Neural progenitor cell (in vitro differentiated cells): ENCODE data around the gene IGSF10. TPM values are rescaled to one million over a fixed set of nuclear protein-coding genes. Genes with fewer than 3 reads are reported as not detected.
"Not testable (repeated sequence)": the region's sequence is repeated elsewhere in the genome, so short reads cannot be mapped to it uniquely, and the experiment has no call there.

Experiments used
- DNase-seq: peaks from one replicate; pipeline ENCODE4 v3.0.0-alpha.2; 2016; ENCODE audit warnings: low spot score
- H2AFZ ChIP-seq: fragments of 200-600 bp; sonication (generic); replicated peaks from 2 replicates; pipeline ENCODE4 v1.6.1; 2016; ENCODE audit warnings: antibody characterized with exemption
- H3F3A ChIP-seq: fragments of 200-600 bp; sonication (generic); 2 replicates; pipeline ENCODE4 v1.6.1; 2016; ENCODE audit warnings: antibody characterized with exemption, low read depth
- H3K27ac ChIP-seq: fragments of 200-600 bp; sonication (generic); 2 replicates; pipeline ENCODE4 v1.5.1; 2016; ENCODE audit warnings: mild to moderate bottlenecking
- H3K27me3 ChIP-seq: fragments of 200-600 bp; sonication (generic); 2 replicates; pipeline ENCODE4 v1.6.1; 2016; ENCODE audit warnings: mild to moderate bottlenecking, moderate library complexity
- H3K36me3 ChIP-seq: fragments of 200-600 bp; sonication (generic); 2 replicates; pipeline ENCODE4 v1.5.1; 2016
- H3K4me1 ChIP-seq: fragments of 200-600 bp; sonication (generic); 2 replicates; pipeline ENCODE4 v1.6.1; 2016; ENCODE audit warnings: mixed run types
- H3K4me2 ChIP-seq: fragments of 200-600 bp; sonication (generic); 2 replicates; pipeline ENCODE4 v1.6.1; 2016
- H3K4me3 ChIP-seq: fragments of 200-600 bp; sonication (generic); 2 replicates; pipeline ENCODE4 v1.5.1; 2016
- H3K79me2 ChIP-seq: fragments of 200-600 bp; sonication (generic); 2 replicates; pipeline ENCODE4 v1.6.1; 2016; ENCODE audit warnings: low read depth
- H3K9ac ChIP-seq: fragments of 200-600 bp; sonication (generic); 2 replicates; pipeline ENCODE4 v1.6.1; 2016
- H3K9me3 ChIP-seq: fragments of 200-600 bp; sonication (generic); 2 replicates; pipeline ENCODE4 v1.5.1; 2016; ENCODE audit warnings: low read depth
- H4K20me1 ChIP-seq: fragments of 200-600 bp; sonication (generic); 2 replicates; pipeline ENCODE4 v1.6.1; 2016; ENCODE audit warnings: low read depth
- H3K27ac Mint-ChIP-seq: 3 replicates; pipeline ENCODE4 v1.8.0; 2021; ENCODE audit warnings: mixed read lengths
- H3K27me3 Mint-ChIP-seq: 2 replicates; pipeline ENCODE4 v1.8.0; 2022; ENCODE audit warnings: low read depth, mild to moderate bottlenecking, inconsistent platforms, moderate library complexity, mixed read lengths; ENCODE audit not compliant: insufficient read depth
- H3K36me3 Mint-ChIP-seq: 3 replicates; pipeline ENCODE4 v1.8.0; 2021; ENCODE audit warnings: mixed read lengths
- H3K4me1 Mint-ChIP-seq: 3 replicates; pipeline ENCODE4 v1.8.0; 2021; ENCODE audit warnings: mixed read lengths
- H3K4me3 Mint-ChIP-seq: 3 replicates; pipeline ENCODE4 v1.8.0; 2021; ENCODE audit warnings: mild to moderate bottlenecking, moderate library complexity, mixed read lengths
- H3K9me3 Mint-ChIP-seq: 3 replicates; pipeline ENCODE4 v1.8.0; 2020; ENCODE audit warnings: mixed read lengths
- EZH2 ChIP-seq: fragments of 200-600 bp; sonication (generic); IDR thresholded peaks from 2 replicates; pipeline ENCODE4 v1.6.1; 2017; ENCODE audit warnings: antibody characterized with exemption, mild to moderate bottlenecking, moderate library complexity
- EZH2phosphoT487 ChIP-seq: fragments of 200-600 bp; sonication (generic); IDR thresholded peaks from 2 replicates; pipeline ENCODE4 v1.6.1; 2017; ENCODE audit warnings: antibody characterized with exemption
- total RNA-seq: library from RNA; depleted of rRNA; stranded (reverse); fragments of >200 nt; gene quantifications from 2 replicates; pipeline ENCODE4 v1.2.3, GENCODE V29; 2015; ENCODE audit warnings: low replicate concordance
- TF ChIP-seq, protein P1 (sequence below): fragments of 200-600 bp; sonication (generic); IDR thresholded peaks from 2 replicates; pipeline ENCODE4 v1.5.1; 2017; ENCODE audit warnings: antibody characterized with exemption, mild to moderate bottlenecking

Gene IGSF10
- total RNA-seq, 1 donor from 2014 or later, result 0.15 TPM

DNA sequence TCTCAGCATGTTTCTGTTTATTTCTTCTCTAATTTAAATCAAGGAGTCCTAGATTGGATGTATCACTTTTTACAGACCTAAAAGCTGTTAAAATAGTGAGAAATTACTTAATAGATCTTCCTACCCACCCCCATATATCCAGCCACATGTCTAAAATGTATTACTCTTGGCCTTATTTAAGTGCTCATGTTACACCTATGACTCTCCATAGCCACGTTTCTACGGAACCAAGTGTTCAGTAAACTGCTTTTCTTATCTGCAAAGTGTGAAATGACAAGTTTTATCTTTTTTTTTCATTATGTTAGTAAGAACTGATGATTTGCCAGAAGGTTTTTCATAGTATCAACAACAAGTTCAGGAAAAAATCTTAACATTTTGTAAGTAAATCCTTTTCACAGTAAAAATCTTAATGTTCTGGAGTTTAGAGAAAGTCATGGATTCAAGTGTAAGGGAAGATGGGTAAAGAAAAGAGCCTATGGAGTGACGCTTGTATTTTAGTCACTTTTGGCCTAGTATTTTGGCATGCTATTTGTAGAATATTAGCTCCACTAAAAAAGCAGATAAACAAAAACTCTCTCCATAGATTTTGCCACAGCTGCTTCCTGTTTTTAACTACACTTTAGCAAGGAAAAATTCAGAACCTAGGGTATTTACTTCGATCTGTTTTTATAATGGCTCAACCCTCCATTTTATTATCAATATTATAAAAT, 41.2 kb upstream of the IGSF10 start:
- H3K79me2 ChIP-seq, result no peaks in the 10 kb centered on the region
- no peaks in the 10 kb centered on the region for H3K27me3 Mint-ChIP-seq
- no peak for TF ChIP-seq EZH2
- no peak for DNase-seq
- no peak overlapping the region for H3K4me2 ChIP-seq
- no peak overlapping the region for H3K27ac ChIP-seq
- H3K9me3 ChIP-seq, result no peaks in the 10 kb centered on the region
- no peaks in the 10 kb centered on the region for H3K4me1 ChIP-seq
- H3K9me3 Mint-ChIP-seq, result no peaks in the 10 kb centered on the region
- H3K36me3 Mint-ChIP-seq, result no peaks in the 10 kb centered on the region
- H3K4me3 ChIP-seq, result no peak overlapping the region
- no peak overlapping the region for H3K9ac ChIP-seq
- H3K36me3 ChIP-seq, result no peaks in the 10 kb centered on the region
- no peaks in the 10 kb centered on the region for H3K27me3 ChIP-seq
- no peaks in the 10 kb centered on the region for H4K20me1 ChIP-seq
- no peaks in the 10 kb centered on the region for H3K4me1 Mint-ChIP-seq
- H3K27ac Mint-ChIP-seq, result no peak overlapping the region
- H2AFZ ChIP-seq, result no peak overlapping the region
- no peak overlapping the region for H3K4me3 Mint-ChIP-seq
- no peaks in the 10 kb centered on the region for H3F3A ChIP-seq

- no peaks in the 10 kb centered on the region for H3K27me3 Mint-ChIP-seq
- H3K4me2 ChIP-seq, result no peak overlapping the region
- H3K27ac Mint-ChIP-seq, result no peak overlapping the region
- no peaks in the 10 kb centered on the region for H3K9me3 Mint-ChIP-seq
- no peaks in the 10 kb centered on the region for H3F3A ChIP-seq
- no peaks in the 10 kb centered on the region for H3K4me1 Mint-ChIP-seq
- H3K4me1 ChIP-seq, result no peaks in the 10 kb centered on the region
- peak overlapping the region; percentile 9 for H2AFZ ChIP-seq
- no peak for DNase-seq
- no peaks in the 10 kb centered on the region for H3K27me3 ChIP-seq
- no peak overlapping the region for H3K27ac ChIP-seq
- H3K9ac ChIP-seq, result no peak overlapping the region
- no peaks in the 10 kb centered on the region for H3K9me3 ChIP-seq
- H3K79me2 ChIP-seq, result no peaks in the 10 kb centered on the region
- no peaks in the 10 kb centered on the region for H3K36me3 ChIP-seq
- TF ChIP-seq EZH2, result no peak
- TF ChIP-seq, protein P1, sequence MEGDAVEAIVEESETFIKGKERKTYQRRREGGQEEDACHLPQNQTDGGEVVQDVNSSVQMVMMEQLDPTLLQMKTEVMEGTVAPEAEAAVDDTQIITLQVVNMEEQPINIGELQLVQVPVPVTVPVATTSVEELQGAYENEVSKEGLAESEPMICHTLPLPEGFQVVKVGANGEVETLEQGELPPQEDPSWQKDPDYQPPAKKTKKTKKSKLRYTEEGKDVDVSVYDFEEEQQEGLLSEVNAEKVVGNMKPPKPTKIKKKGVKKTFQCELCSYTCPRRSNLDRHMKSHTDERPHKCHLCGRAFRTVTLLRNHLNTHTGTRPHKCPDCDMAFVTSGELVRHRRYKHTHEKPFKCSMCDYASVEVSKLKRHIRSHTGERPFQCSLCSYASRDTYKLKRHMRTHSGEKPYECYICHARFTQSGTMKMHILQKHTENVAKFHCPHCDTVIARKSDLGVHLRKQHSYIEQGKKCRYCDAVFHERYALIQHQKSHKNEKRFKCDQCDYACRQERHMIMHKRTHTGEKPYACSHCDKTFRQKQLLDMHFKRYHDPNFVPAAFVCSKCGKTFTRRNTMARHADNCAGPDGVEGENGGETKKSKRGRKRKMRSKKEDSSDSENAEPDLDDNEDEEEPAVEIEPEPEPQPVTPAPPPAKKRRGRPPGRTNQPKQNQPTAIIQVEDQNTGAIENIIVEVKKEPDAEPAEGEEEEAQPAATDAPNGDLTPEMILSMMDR, result no peak
- TF ChIP-seq EZH2phosphoT487, result no peak
- H3K4me3 Mint-ChIP-seq, result no peak overlapping the region
- no peak overlapping the region for H3K4me3 ChIP-seq
- H3K36me3 Mint-ChIP-seq, result no peaks in the 10 kb centered on the region
- no peaks in the 10 kb centered on the region for H4K20me1 ChIP-seq
Observed at GRCh38 chr3:151501171-151501922, 40.5 kb upstream of the IGSF10 start.

- Histone ChIP-seq H4K20me1 (no peaks in the 10 kb centered on the region), H3K27me3 (no peaks in the 10 kb centered on the region), H3K4me2 (no peak overlapping the region), H3K4me3 (no peak overlapping the region), H3K4me1 (no peaks in the 10 kb centered on the region), H3K9ac (no peak overlapping the region), H3F3A (no peaks in the 10 kb centered on the region), H3K79me2 (no peaks in the 10 kb centered on the region), H3K9me3 (no peaks in the 10 kb centered on the region), H3K36me3 (no peaks in the 10 kb centered on the region), H3K27ac (no peak overlapping the region), H2AFZ (no peak overlapping the region)
- no peak for DNase-seq
- TF ChIP-seq EZH2phosphoT487, result no peak
- TF ChIP-seq, protein P1, result no peak
- no peak for TF ChIP-seq EZH2
- Mint-ChIP-seq H3K27me3 (no peaks in the 10 kb centered on the region), H3K4me3 (no peak overlapping the region), H3K27ac (no peak overlapping the region), H3K4me1 (no peaks in the 10 kb centered on the region), H3K36me3 (no peaks in the 10 kb centered on the region), H3K9me3 (no peaks in the 10 kb centered on the region)
Observed at GRCh38 chr3:151499168-151499567, 38.3 kb upstream of the IGSF10 start.

DNA sequence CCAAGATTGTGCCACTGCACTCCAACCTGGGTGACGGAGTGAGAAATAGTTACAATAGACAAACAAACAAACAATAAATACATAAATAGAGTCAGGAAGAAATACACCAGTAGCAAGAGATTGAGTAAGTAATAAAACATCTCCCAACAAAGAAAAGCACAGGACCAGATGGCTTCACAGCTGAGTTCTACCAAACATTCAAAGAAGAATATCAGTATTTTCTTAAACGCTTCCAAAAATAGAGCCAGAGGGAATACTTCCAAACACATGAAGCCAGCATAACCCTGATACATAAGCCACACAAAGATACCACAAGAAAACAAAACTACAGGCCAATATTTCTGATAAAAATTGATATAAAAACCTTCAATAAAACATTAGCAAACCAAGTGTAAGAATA, 30.7 kb upstream of the IGSF10 start:
- H2AFZ ChIP-seq, result no peak overlapping the region
- H3K9me3 ChIP-seq, result no peaks in the 10 kb centered on the region
- Mint-ChIP-seq H3K36me3 (no peaks in the 10 kb centered on the region), H3K4me1 (no peaks in the 10 kb centered on the region), H3K9me3 (no peaks in the 10 kb centered on the region), H3K4me3 (no peak overlapping the region), H3K27ac (no peak overlapping the region), H3K27me3 (peaks cover 2% of the 10 kb centered on the region)
- H3K9ac ChIP-seq, result no peak overlapping the region
- H3K27ac ChIP-seq, result no peak overlapping the region
- H3K36me3 ChIP-seq, result no peaks in the 10 kb centered on the region
- no peak for TF ChIP-seq EZH2phosphoT487
- TF ChIP-seq EZH2, result no peak
- TF ChIP-seq, protein P1, result no peak
- H4K20me1 ChIP-seq, result no peaks in the 10 kb centered on the region
- no peaks in the 10 kb centered on the region for H3K27me3 ChIP-seq
- no peak overlapping the region for H3K4me2 ChIP-seq
- H3K4me1 ChIP-seq, result no peaks in the 10 kb centered on the region
- H3K4me3 ChIP-seq, result no peak overlapping the region
- H3K79me2 ChIP-seq, result no peaks in the 10 kb centered on the region
- no peaks in the 10 kb centered on the region for H3F3A ChIP-seq
- DNase-seq, result no peak

- H3K27me3 Mint-ChIP-seq, H3K4me1 Mint-ChIP-seq: not testable (repeated sequence)
Observed at GRCh38 chr3:151487833-151488232, 27.0 kb upstream of the IGSF10 start.

More at GRCh38 chr3:151487833-151488232, 27.0 kb upstream of the IGSF10 start:
- H3K4me1 ChIP-seq, H3K4me3 ChIP-seq, H3K27ac ChIP-seq, H3K36me3 ChIP-seq, H3K27ac Mint-ChIP-seq, H3F3A ChIP-seq, H3K36me3 Mint-ChIP-seq, H2AFZ ChIP-seq, H3K9me3 ChIP-seq, DNase-seq, H4K20me1 ChIP-seq, H3K9ac ChIP-seq, H3K4me3 Mint-ChIP-seq, H3K27me3 ChIP-seq, H3K79me2 ChIP-seq, H3K9me3 Mint-ChIP-seq, H3K4me2 ChIP-seq: not testable (repeated sequence)
